Bronchial epithelial cell (primary cell): ENCODE results near the gene IRS2. TPM values are rescaled to one million over a fixed set of nuclear protein-coding genes. Genes with fewer than 3 reads are reported as not detected.

Experiments
- DNase-seq: peaks from one replicate; pipeline ENCODE4 v3.0.0-alpha.2; 2010; ENCODE audit warnings: low read depth
- FAIRE-seq: peaks from 2 replicates; lab custom pipeline; 2011; peaks lifted over from hg19 to GRCh38; lab: Jason Lieb, UNC
- H3K27me3 ChIP-seq: 2 replicates; pipeline ENCODE4 v1.5.1; 2011; ENCODE audit warnings: low read length; ENCODE audit not compliant: control insufficient read depth, insufficient read depth
- H3K36me3 ChIP-seq: 2 replicates; pipeline ENCODE4 v1.5.1; 2011; ENCODE audit warnings: low read length; ENCODE audit not compliant: control insufficient read depth, insufficient read depth
- H3K4me3 ChIP-seq: 2 replicates; pipeline ENCODE4 v1.5.1; 2011; ENCODE audit warnings: mild to moderate bottlenecking, low read depth, low read length, control low read depth
- total RNA-seq: library from RNA; depleted of rRNA; stranded (reverse); fragments of >200 nt; gene quantifications from 2 replicates; pipeline ENCODE4 v1.2.1, GENCODE V29; 2014
- TF ChIP-seq, protein P1 (sequence below): IDR thresholded peaks from 2 replicates; pipeline ENCODE4 v1.5.1; 2011; ENCODE audit warnings: mild to moderate bottlenecking, moderate library complexity, low read length, control low read depth, inconsistent platforms; ENCODE audit not compliant: insufficient read depth, severe bottlenecking

The IRS2 gene
- total RNA-seq, 1 donor from 2014 or later: 6.8 TPM

- FAIRE-seq (no peak), DNase-seq (no peak)
- Histone ChIP-seq H3K27me3 (no peaks in the 10 kb centered on the region), H3K36me3 (peaks cover 3% of the 10 kb centered on the region), H3K4me3 (no peak overlapping the region)
- TF ChIP-seq, protein P1, sequence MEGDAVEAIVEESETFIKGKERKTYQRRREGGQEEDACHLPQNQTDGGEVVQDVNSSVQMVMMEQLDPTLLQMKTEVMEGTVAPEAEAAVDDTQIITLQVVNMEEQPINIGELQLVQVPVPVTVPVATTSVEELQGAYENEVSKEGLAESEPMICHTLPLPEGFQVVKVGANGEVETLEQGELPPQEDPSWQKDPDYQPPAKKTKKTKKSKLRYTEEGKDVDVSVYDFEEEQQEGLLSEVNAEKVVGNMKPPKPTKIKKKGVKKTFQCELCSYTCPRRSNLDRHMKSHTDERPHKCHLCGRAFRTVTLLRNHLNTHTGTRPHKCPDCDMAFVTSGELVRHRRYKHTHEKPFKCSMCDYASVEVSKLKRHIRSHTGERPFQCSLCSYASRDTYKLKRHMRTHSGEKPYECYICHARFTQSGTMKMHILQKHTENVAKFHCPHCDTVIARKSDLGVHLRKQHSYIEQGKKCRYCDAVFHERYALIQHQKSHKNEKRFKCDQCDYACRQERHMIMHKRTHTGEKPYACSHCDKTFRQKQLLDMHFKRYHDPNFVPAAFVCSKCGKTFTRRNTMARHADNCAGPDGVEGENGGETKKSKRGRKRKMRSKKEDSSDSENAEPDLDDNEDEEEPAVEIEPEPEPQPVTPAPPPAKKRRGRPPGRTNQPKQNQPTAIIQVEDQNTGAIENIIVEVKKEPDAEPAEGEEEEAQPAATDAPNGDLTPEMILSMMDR: no peak
Measured at GRCh38 chr13:109788372-109789111, 2.2 kb upstream of the IRS2 start.

GRCh38 chr13:109787135-109787954 is 962 bp upstream of the IRS2 start:
- TF ChIP-seq, protein P1: no peak
- peaks cover 6% of the 10 kb centered on the region for H3K36me3 ChIP-seq
- FAIRE-seq (peak; percentile 18), DNase-seq (no peak)
- no peaks in the 10 kb centered on the region for H3K27me3 ChIP-seq
- peak overlapping the region; percentile 71 for H3K4me3 ChIP-seq

- no peak for FAIRE-seq
- TF ChIP-seq, protein P1: no peak
- DNase-seq: no peak
- Histone ChIP-seq H3K27me3 (no peaks in the 10 kb centered on the region), H3K36me3 (peaks cover 7% of the 10 kb centered on the region), H3K4me3 (peak overlapping the region; percentile 71)
Measured at GRCh38 chr13:109785892-109786450, 412 bp downstream of the IRS2 start.

- peaks cover 7% of the 10 kb centered on the region for H3K36me3 ChIP-seq
- DNase-seq (no peak), FAIRE-seq (no peak)
- no peaks in the 10 kb centered on the region for H3K27me3 ChIP-seq
- peak overlapping the region; percentile 71 for H3K4me3 ChIP-seq
- TF ChIP-seq, protein P1: no peak
Measured at GRCh38 chr13:109785141-109785891, 1.1 kb downstream of the IRS2 start.

DNA sequence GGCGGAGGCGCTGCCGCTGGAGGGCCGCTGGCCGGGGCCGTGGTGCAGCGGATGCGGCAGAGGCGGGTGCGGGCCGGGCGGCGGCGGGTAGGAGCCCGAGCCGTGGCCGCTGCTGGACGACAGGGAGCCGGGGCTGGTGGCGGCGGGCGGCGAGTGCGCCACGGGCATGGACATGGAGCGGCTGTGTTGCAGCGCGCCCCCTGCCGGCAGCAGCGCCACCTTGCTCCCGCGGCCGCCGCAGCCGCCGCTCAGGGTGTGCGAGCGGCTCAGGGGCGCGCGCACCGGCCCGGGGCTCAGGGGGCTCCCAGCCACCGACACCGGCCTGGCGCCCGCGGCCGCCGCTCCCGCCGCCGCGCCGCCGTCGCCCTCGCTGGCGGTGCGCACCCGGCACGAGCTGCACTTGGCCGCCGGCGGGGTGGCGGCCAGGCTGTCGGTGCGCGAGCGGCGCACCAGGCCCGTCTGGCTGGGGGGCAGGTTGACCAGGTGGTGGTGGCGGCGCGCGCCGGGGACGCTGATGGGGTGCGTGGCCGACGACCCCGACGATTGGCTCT is 1.7 kb downstream of the IRS2 start:
- Histone ChIP-seq H3K27me3 (no peaks in the 10 kb centered on the region), H3K36me3 (peaks cover 7% of the 10 kb centered on the region), H3K4me3 (peak overlapping the region; percentile 71)
- DNase-seq (no peak), FAIRE-seq (no peak)
- TF ChIP-seq, protein P1: peak; percentile 39
